GM12874 (cell line): ENCODE measurements around the gene CAST.

Source experiments
- TF ChIP-seq, protein P1 (sequence below): IDR thresholded peaks from 2 replicates; pipeline ENCODE4 v1.5.1; 2011; ENCODE audit warnings: low read depth, mild to moderate bottlenecking, control low read depth, low read length, moderate library complexity; ENCODE audit not compliant: insufficient read depth

Gene CAST

DNA sequence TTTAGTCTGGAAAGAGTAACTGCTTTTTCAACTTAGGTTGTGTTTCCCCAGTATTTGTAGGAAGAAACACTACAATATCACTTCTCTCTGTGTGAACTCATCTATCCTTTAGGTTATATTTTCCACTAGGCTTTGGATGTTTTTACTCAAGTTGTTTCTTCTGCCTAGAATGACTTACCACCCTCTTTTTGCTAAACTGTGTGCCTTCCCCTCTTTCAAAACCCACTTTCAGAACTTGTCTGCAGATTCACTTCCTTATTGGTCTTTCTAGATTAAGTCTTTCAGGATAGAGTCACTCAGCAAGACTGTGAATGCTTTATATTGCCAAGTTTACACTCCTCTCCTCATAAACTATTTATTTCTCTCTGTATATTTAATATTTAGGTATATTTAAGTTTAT, 14.2 kb upstream of the CAST start:
- TF ChIP-seq, protein P1, sequence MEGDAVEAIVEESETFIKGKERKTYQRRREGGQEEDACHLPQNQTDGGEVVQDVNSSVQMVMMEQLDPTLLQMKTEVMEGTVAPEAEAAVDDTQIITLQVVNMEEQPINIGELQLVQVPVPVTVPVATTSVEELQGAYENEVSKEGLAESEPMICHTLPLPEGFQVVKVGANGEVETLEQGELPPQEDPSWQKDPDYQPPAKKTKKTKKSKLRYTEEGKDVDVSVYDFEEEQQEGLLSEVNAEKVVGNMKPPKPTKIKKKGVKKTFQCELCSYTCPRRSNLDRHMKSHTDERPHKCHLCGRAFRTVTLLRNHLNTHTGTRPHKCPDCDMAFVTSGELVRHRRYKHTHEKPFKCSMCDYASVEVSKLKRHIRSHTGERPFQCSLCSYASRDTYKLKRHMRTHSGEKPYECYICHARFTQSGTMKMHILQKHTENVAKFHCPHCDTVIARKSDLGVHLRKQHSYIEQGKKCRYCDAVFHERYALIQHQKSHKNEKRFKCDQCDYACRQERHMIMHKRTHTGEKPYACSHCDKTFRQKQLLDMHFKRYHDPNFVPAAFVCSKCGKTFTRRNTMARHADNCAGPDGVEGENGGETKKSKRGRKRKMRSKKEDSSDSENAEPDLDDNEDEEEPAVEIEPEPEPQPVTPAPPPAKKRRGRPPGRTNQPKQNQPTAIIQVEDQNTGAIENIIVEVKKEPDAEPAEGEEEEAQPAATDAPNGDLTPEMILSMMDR, result no peak

DNA sequence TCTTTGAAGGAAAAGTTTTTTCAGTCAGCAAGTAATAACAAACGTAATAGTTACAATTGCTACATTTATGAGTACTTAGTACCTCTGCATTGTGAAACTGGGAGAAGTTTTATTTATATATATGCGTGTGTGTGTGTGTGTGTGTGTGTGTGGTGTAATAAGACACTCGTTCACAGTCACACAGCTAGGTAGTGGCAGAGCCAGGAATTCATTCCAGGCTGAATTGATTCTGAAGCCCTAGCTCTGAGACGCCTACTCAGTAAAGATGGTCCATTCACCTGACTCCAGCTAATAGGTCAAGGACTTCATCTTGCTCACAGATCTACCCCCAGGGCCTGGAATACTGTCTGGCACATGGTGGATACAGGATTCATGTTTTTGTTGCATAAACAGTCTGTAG, 13.6 kb upstream of the CAST start:
- TF ChIP-seq, protein P1, result no peak

DNA sequence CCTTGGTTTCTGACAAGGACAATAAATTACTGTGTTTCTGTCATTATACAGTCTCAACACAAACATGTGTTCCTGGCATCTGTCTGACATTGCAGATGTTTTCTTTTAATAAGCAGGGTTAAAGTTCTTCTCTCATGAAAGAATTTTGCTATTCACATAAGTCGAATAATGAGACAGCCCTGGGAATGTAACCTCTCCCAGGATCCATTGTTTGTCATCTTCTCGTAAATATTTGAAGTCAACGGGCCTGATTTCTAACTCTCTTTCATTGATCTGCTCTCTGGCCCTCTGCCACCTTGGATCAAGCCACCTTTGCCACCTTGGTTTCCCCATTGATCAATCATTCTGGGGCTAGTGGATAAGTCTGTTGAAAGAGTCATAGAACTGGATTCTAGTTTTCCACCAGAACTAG, 12.9 kb upstream of the CAST start:
- TF ChIP-seq, protein P1, result no peak

DNA sequence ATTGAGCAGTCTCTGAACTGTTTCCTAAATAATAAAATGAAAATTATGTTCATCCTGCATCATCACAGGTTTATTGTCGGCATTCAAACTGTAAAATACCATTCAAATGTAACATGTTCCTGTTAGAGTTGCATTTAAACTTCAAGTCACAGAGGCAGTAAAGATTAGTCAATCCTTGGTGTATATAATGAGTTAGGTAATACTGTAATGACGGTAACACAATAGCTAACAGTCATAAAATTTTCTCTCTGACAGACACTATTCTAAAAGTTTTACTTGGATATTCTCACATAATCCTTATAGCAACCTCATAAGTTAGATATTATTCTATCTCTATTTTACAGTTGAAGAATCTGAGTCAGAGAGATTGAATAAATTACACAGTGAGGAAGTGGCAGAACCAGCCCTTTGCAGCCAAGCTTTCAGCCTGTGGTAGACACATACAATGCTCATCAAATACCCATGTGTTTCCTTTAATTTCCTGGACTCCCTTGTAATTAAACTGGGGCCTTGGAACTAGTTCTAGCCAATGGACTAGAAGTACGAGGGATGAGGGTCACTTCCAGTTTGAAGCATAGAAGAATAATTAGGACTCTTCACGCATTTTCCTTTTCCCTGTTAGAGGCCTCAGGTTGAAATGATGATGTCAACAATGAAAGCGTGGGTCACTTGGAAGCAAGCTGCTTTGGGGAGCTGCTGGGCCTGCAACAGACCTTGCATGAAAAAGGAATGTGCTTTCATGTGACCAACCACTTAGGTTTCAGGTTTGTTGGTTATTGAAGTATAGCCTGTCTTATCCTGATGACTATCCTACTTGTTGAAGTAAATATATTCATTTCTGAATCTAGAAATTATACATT, 12.3 kb upstream of the CAST start:
- TF ChIP-seq, protein P1, result no peak

DNA sequence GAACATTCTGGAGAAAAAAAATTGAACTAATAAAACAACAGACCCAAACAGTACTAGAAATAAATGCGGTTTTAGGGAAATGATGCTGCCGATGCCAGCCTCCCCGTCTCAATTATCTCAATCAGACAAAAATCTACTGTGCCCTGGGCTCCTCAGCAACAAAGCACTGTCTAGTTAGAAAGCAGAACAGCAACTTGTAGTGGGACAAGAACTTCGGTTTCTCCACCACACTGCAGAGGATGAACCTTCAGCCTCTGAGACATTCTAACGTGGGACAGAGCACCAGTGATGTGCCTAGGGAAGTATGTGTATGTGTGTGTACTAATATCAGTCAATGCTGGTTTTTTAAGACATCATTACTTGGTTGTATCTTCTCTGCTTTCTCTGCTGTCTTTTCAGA, 11.1 kb upstream of the CAST start:
- TF ChIP-seq, protein P1, result no peak

DNA sequence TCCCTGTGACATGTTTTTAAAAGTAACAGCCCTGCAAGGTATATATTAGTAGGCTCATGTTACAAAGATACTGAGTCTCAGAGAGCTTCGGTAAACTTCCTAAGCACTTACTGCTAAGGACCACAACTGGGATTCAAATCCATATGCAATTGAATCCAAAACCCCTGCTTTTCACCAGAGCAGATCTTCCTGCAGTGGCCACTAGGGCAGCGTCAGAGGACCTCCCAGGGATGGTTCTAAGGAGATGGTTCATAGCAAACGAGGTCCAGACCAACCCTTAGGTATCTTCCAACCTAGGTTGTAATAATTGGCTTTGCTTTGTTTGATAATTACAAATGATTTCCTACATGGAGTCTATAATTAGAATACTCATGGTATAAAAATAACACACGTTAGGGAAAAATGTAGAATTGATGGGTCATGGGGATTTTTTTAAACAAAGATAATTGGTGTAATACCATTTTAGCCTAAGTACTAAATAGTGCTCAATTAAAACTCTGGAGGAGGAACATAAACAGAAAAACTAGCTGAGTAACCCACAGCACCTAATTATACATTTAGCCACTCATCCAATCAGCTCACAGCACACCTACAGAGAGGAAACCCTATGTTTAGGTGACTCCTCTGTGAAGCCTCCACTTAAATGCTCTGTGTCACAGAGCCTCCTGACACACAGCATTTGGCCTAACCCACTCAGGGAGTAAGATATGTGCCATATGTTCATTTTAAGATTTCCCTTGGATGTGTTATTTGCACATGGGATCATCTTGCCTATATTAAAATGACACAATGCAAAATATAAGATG, 10.0 kb upstream of the CAST start:
- TF ChIP-seq, protein P1, result peak; percentile 39; the same call in 1 of the 2 replicates

DNA sequence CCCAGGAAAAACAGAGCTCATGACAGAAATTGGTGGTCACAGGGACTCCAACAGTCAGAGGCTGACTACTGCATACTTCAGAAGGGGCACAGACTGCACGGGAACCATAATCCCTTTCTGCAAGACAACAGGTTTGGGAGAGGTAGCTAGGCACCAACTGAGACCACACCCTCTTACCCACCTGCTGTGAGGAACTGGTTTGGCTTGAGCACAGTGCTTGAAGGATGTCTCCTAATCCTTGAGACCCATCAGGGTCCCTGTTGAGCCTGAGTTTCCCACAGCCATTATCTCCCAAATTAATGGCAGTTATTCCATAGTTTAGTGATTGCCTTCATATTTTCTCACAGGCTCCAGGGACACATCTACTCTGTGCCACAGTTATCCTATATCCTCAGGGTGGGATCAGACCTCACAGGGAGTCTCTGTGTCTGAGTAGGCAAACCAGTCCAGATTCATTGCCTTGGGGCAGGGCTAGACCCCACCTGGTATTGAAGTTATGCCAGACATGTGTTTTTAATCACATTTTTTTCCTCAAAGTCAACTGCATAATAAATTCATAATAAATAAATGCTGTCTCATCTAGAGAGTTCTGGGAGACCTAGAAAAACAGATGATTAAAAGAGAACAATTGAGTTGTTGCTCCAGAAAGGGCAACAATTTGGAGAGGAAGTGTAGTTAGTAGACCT, 9.3 kb upstream of the CAST start:
- TF ChIP-seq, protein P1, result no peak
